HepG2 (cell line): ENCODE data around the gene LRBA. TPM values are rescaled to one million over a fixed set of nuclear protein-coding genes. Genes with fewer than 3 reads are reported as not detected.

Experiments
- ZNF646 ChIP-seq: sonication (generic); formaldehyde crosslinking; IDR thresholded peaks from 2 replicates; pipeline ENCODE4 v1.9.0; 2021; ENCODE audit warnings: mild to moderate bottlenecking, missing genetic modification reagents
- polyA plus RNA-seq, 8 experiments: library from polyadenylated mRNA; depleted of rRNA in 3 of 8; stranded (reverse) in 7 of 8; unstranded in 1 of 8; fragments of >200 nt; fragmentation: Illumina TruSeq in 4 of 8; extraction: Trizol in 4 of 8; gene quantifications; 2 replicates each; pipeline versions ENCODE4 v1.2.1 to v1.2.3, GENCODE V29; 2011 to 2016; ENCODE audit warnings: low read depth in 4 of 8, missing spikeins in 1 of 8, mixed read lengths in 1 of 8; ENCODE audit not compliant: insufficient read depth in 1 of 8
- total RNA-seq, 5 experiments: library from RNA; depleted of rRNA; stranded (reverse); fragments of >200 nt; fragmentation: Illumina TruSeq; extraction: Trizol; gene quantifications; 2 replicates each; pipeline ENCODE4 v1.2.3, GENCODE V29; 2016; ENCODE audit warnings: low read depth in 1 of 5
- TF ChIP-seq, protein P1 (sequence below): sonication (generic); formaldehyde crosslinking; IDR thresholded peaks from 2 replicates; pipeline ENCODE4 v1.4.0; 2020; ENCODE audit warnings: low read depth, missing genetic modification reagents

The LRBA gene
- total and polyA plus RNA-seq, 2 of the 13 experiments (the other 11 are each of a cell fraction or from before 2014, with no cell fraction given) = 21.0 to 37.2 TPM

DNA sequence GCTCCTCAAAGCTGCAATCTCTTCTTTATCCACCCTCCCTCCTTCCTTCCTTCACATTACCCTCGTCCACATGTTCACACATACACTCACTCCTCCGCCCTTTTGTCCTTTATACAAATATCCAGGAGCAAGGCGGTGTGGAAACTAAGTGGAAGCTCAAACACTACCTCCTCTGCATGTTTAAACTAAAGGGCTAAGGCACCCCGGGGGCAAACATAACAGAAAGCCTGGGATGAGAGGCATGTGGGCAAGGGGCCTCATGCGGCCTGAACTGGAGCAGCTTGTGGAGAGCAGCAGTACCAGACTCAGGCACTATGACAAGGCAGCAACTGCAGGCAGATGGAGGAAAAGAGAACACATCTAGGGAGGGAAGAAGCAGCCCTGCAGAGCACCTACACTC is 423.7 kb downstream of the LRBA start (continued):
- no peak for TF ChIP-seq ZNF646
- TF ChIP-seq, protein P1, sequence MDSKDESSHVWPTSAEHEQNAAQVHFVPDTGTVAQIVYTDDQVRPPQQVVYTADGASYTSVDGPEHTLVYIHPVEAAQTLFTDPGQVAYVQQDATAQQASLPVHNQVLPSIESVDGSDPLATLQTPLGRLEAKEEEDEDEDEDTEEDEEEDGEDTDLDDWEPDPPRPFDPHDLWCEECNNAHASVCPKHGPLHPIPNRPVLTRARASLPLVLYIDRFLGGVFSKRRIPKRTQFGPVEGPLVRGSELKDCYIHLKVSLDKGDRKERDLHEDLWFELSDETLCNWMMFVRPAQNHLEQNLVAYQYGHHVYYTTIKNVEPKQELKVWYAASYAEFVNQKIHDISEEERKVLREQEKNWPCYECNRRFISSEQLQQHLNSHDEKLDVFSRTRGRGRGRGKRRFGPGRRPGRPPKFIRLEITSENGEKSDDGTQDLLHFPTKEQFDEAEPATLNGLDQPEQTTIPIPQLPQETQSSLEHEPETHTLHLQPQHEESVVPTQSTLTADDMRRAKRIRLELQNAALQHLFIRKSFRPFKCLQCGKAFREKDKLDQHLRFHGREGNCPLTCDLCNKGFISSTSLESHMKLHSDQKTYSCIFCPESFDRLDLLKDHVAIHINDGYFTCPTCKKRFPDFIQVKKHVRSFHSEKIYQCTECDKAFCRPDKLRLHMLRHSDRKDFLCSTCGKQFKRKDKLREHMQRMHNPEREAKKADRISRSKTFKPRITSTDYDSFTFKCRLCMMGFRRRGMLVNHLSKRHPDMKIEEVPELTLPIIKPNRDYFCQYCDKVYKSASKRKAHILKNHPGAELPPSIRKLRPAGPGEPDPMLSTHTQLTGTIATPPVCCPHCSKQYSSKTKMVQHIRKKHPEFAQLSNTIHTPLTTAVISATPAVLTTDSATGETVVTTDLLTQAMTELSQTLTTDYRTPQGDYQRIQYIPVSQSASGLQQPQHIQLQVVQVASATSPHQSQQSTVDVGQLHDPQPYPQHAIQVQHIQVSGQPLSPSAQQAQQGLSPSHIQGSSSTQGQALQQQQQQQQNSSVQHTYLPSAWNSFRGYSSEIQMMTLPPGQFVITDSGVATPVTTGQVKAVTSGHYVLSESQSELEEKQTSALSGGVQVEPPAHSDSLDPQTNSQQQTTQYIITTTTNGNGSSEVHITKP (CRISPR knock-in tag) = no peak
